ENCODE results near the gene AOPEP.

AOPEP gene

DNA sequence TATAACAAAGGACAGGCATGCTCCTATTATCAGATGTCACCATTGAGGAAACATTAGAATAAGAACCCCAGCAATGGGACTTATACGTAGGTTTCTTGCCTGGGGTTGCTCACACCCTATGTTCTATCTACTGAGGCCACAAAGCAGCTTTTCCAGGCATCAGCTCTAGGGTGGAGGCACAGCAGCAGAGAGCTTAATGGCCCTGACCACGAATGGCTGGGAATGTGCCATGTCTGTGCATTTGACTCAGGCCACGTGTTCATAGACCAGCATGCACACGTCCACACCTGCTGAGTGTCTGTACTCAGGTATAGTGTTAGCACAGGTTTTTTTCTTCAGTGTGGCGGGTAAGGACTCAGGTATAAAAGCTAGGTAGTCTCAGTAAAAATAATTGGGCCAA lies 129.4 kb downstream of the AOPEP start:
- no peak overlapping the region for H3K4me2 ChIP-seq (ENCODE audit: low read length)
- H4K20me1 ChIP-seq (ENCODE audit: control insufficient read depth, insufficient read depth, low read depth, low read length) = 0 out of 2 replicates have a peak, but pooled peaks cover 6% of the 10 kb centered on the region
- no peak overlapping the region for H3K27ac ChIP-seq (ENCODE audit: low read depth, low read length)
- H3K27me3 ChIP-seq (ENCODE audit: control insufficient read depth, low read length) = peaks cover 8% of the 10 kb centered on the region; the same call in 1 of the 2 replicates
- no peak overlapping the region for H3K4me3 ChIP-seq (ENCODE audit: low read length)
- H3K36me3 ChIP-seq (ENCODE audit: control insufficient read depth, low read length) = no peaks in the 10 kb centered on the region
- peaks cover 13% of the 10 kb centered on the region for H3K4me1 ChIP-seq (ENCODE audit: control insufficient read depth, low read length)
- no peaks in the 10 kb centered on the region for H3K9me3 ChIP-seq (ENCODE audit: control insufficient read depth, insufficient read depth, low read length)
- no peaks in the 10 kb centered on the region for H3F3A ChIP-seq (ENCODE audit: control insufficient read depth, insufficient read depth)
- no peak for TF ChIP-seq EZH2phosphoT487 (IDR thresholded peaks at IDR 0.05; ENCODE audit: borderline replicate concordance, low read length)
- TF ChIP-seq, protein P1, sequence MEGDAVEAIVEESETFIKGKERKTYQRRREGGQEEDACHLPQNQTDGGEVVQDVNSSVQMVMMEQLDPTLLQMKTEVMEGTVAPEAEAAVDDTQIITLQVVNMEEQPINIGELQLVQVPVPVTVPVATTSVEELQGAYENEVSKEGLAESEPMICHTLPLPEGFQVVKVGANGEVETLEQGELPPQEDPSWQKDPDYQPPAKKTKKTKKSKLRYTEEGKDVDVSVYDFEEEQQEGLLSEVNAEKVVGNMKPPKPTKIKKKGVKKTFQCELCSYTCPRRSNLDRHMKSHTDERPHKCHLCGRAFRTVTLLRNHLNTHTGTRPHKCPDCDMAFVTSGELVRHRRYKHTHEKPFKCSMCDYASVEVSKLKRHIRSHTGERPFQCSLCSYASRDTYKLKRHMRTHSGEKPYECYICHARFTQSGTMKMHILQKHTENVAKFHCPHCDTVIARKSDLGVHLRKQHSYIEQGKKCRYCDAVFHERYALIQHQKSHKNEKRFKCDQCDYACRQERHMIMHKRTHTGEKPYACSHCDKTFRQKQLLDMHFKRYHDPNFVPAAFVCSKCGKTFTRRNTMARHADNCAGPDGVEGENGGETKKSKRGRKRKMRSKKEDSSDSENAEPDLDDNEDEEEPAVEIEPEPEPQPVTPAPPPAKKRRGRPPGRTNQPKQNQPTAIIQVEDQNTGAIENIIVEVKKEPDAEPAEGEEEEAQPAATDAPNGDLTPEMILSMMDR (IDR thresholded peaks at IDR 0.05; ENCODE audit: low read depth, low read length, poor library complexity, severe bottlenecking) = no peak
- H3K79me2 ChIP-seq (ENCODE audit: control insufficient read depth, low read length) = no peaks in the 10 kb centered on the region
- H3K9me2 ChIP-seq (replicated peaks; ENCODE audit: control insufficient read depth, low read length) = no peaks in the 10 kb centered on the region

DNA sequence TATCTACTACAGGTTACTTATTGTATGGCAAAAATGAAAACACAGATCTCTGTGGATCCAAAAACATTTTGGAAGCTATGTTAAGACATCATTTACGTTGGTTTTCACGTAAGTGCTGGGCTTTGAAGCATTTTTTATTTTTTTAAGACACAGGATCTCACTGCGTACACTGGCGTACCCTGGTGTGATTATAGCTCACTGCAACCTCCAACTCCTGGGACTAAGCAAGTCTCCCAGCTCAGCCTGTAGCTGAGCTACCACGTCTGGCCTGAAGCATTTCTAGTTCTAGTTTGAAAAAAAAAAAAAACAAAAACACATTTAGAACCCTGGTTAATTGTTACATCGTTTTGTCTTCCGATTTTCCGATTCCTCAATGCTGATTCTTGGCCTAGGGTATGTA lies 131.3 kb downstream of the AOPEP start:
- H3K79me2 ChIP-seq (ENCODE audit: control insufficient read depth, low read length) = no peaks in the 10 kb centered on the region
- no peak overlapping the region for H3K4me2 ChIP-seq (ENCODE audit: low read length)
- peaks cover 17% of the 10 kb centered on the region for H3K27me3 ChIP-seq (ENCODE audit: control insufficient read depth, low read length)
- peaks cover 21% of the 10 kb centered on the region for H4K20me1 ChIP-seq (ENCODE audit: control insufficient read depth, insufficient read depth, low read depth, low read length)
- H3K27ac ChIP-seq (ENCODE audit: low read depth, low read length) = no peak overlapping the region
- no peaks in the 10 kb centered on the region for H3K36me3 ChIP-seq (ENCODE audit: control insufficient read depth, low read length)
- no peak overlapping the region for H3K4me3 ChIP-seq (ENCODE audit: low read length)
- no peaks in the 10 kb centered on the region for H3K9me2 ChIP-seq (replicated peaks; ENCODE audit: control insufficient read depth, low read length)
- H3F3A ChIP-seq (ENCODE audit: control insufficient read depth, insufficient read depth) = no peaks in the 10 kb centered on the region
- H3K9me3 ChIP-seq (ENCODE audit: control insufficient read depth, insufficient read depth, low read length) = no peaks in the 10 kb centered on the region
- TF ChIP-seq, protein P1 (IDR thresholded peaks at IDR 0.05; ENCODE audit: low read depth, low read length, poor library complexity, severe bottlenecking) = no peak
- no peak for TF ChIP-seq EZH2phosphoT487 (IDR thresholded peaks at IDR 0.05; ENCODE audit: borderline replicate concordance, low read length)
- peaks cover 23% of the 10 kb centered on the region for H3K4me1 ChIP-seq (ENCODE audit: control insufficient read depth, low read length)

DNA sequence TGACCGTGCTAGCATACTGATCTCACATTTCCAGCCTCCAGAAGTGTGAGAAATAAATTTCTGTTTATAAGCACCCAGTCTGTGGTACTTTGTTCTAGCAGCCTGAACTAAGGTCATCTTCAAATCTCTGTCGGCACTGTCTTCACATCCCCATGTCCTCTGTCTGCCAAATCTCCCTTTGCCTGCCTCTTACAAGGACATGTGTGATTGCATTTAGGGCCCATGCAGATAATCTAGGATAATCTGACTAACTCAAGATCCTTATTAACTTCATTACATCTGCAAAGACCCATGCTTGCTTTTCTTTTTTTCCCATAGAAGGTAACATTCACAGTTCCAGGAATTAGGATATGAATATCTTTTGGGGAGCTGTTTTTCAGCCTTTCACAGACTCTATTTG lies 132.7 kb downstream of the AOPEP start:
- Histone ChIP-seq H3K27me3 (ENCODE audit: control insufficient read depth, low read length) (peaks cover 17% of the 10 kb centered on the region), H3K27ac (ENCODE audit: low read depth, low read length) (no peak overlapping the region), H3K4me2 (ENCODE audit: low read length) (no peak overlapping the region), H4K20me1 (ENCODE audit: control insufficient read depth, insufficient read depth, low read depth, low read length) (peaks cover 21% of the 10 kb centered on the region), H3K4me3 (ENCODE audit: low read length) (no peak overlapping the region), H3K9me3 (ENCODE audit: control insufficient read depth, insufficient read depth, low read length) (no peaks in the 10 kb centered on the region), H3K36me3 (ENCODE audit: control insufficient read depth, low read length) (no peaks in the 10 kb centered on the region), H3K4me1 (ENCODE audit: control insufficient read depth, low read length) (peaks cover 23% of the 10 kb centered on the region), H3F3A (ENCODE audit: control insufficient read depth, insufficient read depth) (no peaks in the 10 kb centered on the region), H3K9me2 (replicated peaks; ENCODE audit: control insufficient read depth, low read length) (no peaks in the 10 kb centered on the region), H3K79me2 (ENCODE audit: control insufficient read depth, low read length) (no peaks in the 10 kb centered on the region)
- TF ChIP-seq, protein P1 (IDR thresholded peaks at IDR 0.05; ENCODE audit: low read depth, low read length, poor library complexity, severe bottlenecking) = no peak
- TF ChIP-seq EZH2phosphoT487 (IDR thresholded peaks at IDR 0.05; ENCODE audit: borderline replicate concordance, low read length) = no peak

Data from DOHH2 (cell line).